GM19043 (cell line): ENCODE measurements around the gene TOMM5.
A peak's percentile ranks its signal among the peaks of the same experiment; 100 is the strongest.

ENCODE experiments used
- ATAC-seq: cut with Tn5 transposase; IDR thresholded peaks from one replicate; pipeline ENCODE4 v1.9.1; 2021; ENCODE audit warnings: low read depth; ENCODE audit not compliant: unreplicated experiment

Gene TOMM5

GRCh38 chr9:37592108-37592951 is at the start of gene TOMM5:
TSS of gene TOMM5 (minus strand) at chr9:37592597. CDS start at chr9:37592532, 65 bp downstream.
- ATAC-seq = peak; percentile 82

GRCh38 chr9:37641331-37641730 is 48.9 kb upstream of the TOMM5 start:
- no peak for ATAC-seq

- no peak for ATAC-seq
Observed at GRCh38 chr9:37640246-37640645, 47.8 kb upstream of the TOMM5 start.

- no peak for ATAC-seq
Observed at GRCh38 chr9:37639841-37640240, 47.4 kb upstream of the TOMM5 start.

- no peak for ATAC-seq
Observed at GRCh38 chr9:37639109-37639762, 46.8 kb upstream of the TOMM5 start.

- no peak for ATAC-seq
Observed at GRCh38 chr9:37636511-37637448, 44.4 kb upstream of the TOMM5 start.

- ATAC-seq = no peak
Observed at GRCh38 chr9:37635808-37636207, 43.4 kb upstream of the TOMM5 start.

- no peak for ATAC-seq
Observed at GRCh38 chr9:37632479-37632878, 40.1 kb upstream of the TOMM5 start.

GRCh38 chr9:37626708-37627292 is 34.4 kb upstream of the TOMM5 start:
- no peak for ATAC-seq

- no peak for ATAC-seq
Observed at GRCh38 chr9:37625758-37626147, 33.4 kb upstream of the TOMM5 start.

GRCh38 chr9:37625036-37625757 is 32.8 kb upstream of the TOMM5 start:
- ATAC-seq = no peak

GRCh38 chr9:37624073-37624472 is 31.7 kb upstream of the TOMM5 start:
- ATAC-seq = no peak

GRCh38 chr9:37623267-37623666 is 30.9 kb upstream of the TOMM5 start:
- no peak for ATAC-seq

- no peak for ATAC-seq
Observed at GRCh38 chr9:37622462-37622861, 30.1 kb upstream of the TOMM5 start.

GRCh38 chr9:37621273-37622121 is 29.1 kb upstream of the TOMM5 start:
- no peak for ATAC-seq

- no peak for ATAC-seq
Observed at GRCh38 chr9:37620396-37620795, 28.0 kb upstream of the TOMM5 start.

GRCh38 chr9:37619806-37620205 is 27.4 kb upstream of the TOMM5 start:
- ATAC-seq = no peak

- no peak for ATAC-seq
Observed at GRCh38 chr9:37618817-37619216, 26.4 kb upstream of the TOMM5 start.

GRCh38 chr9:37617832-37618231 is 25.4 kb upstream of the TOMM5 start:
- ATAC-seq = no peak
